Measurements from ENCODE around the gene DENND1B. TPM values are rescaled to one million over a fixed set of nuclear protein-coding genes. Genes with fewer than 3 reads are reported as not detected.

The DENND1B gene
- total RNA-seq, 1 donor from 2014 or later = 22.1 TPM

GRCh38 chr1:197690074-197690473, 85.2 kb downstream of the DENND1B start:
- no peak for DNase-seq
- H3K36me3 Mint-ChIP-seq (ENCODE audit: unreplicated experiment) = peaks cover 21% of the 10 kb centered on the region
- no peak for TF ChIP-seq CTCF (IDR thresholded peaks at IDR 0.05; ENCODE audit: partially characterized antibody, unreplicated experiment)
- peaks cover 24% of the 10 kb centered on the region for H3K4me1 Mint-ChIP-seq (ENCODE audit: low read depth, unreplicated experiment)
- no peak overlapping the region for H3K27ac Mint-ChIP-seq (ENCODE audit: unreplicated experiment)
- H3K4me3 Mint-ChIP-seq (ENCODE audit: unreplicated experiment) = no peak overlapping the region
- no peaks in the 10 kb centered on the region for H3K27me3 Mint-ChIP-seq (ENCODE audit: unreplicated experiment)
- H3K9me3 Mint-ChIP-seq (ENCODE audit: unreplicated experiment) = peaks cover 10% of the 10 kb centered on the region

GRCh38 chr1:197688233-197688632, 87.0 kb downstream of the DENND1B start:
- no peak for TF ChIP-seq CTCF (IDR thresholded peaks at IDR 0.05; ENCODE audit: partially characterized antibody, unreplicated experiment)
- Mint-ChIP-seq H3K4me3 (ENCODE audit: unreplicated experiment) (no peak overlapping the region), H3K27me3 (ENCODE audit: unreplicated experiment) (no peaks in the 10 kb centered on the region), H3K9me3 (ENCODE audit: unreplicated experiment) (peaks cover 10% of the 10 kb centered on the region), H3K4me1 (ENCODE audit: low read depth, unreplicated experiment) (peaks cover 26% of the 10 kb centered on the region), H3K27ac (ENCODE audit: unreplicated experiment) (no peak overlapping the region), H3K36me3 (ENCODE audit: unreplicated experiment) (peaks cover 21% of the 10 kb centered on the region)
- no peak for DNase-seq

- H3K9me3 Mint-ChIP-seq (ENCODE audit: unreplicated experiment) = peaks cover 10% of the 10 kb centered on the region
- H3K27ac Mint-ChIP-seq (ENCODE audit: unreplicated experiment) = no peak overlapping the region
- TF ChIP-seq CTCF (IDR thresholded peaks at IDR 0.05; ENCODE audit: partially characterized antibody, unreplicated experiment) = no peak
- no peak overlapping the region for H3K4me3 Mint-ChIP-seq (ENCODE audit: unreplicated experiment)
- no peaks in the 10 kb centered on the region for H3K27me3 Mint-ChIP-seq (ENCODE audit: unreplicated experiment)
- H3K4me1 Mint-ChIP-seq (ENCODE audit: low read depth, unreplicated experiment) = peaks cover 34% of the 10 kb centered on the region
- DNase-seq = no peak
- peaks cover 21% of the 10 kb centered on the region for H3K36me3 Mint-ChIP-seq (ENCODE audit: unreplicated experiment)
These were observed 88.5 kb downstream of the DENND1B start for GRCh38 chr1:197686702-197687355.

- no peak for DNase-seq
- no peak for TF ChIP-seq CTCF (IDR thresholded peaks at IDR 0.05; ENCODE audit: partially characterized antibody, unreplicated experiment)
- peaks cover 10% of the 10 kb centered on the region for H3K9me3 Mint-ChIP-seq (ENCODE audit: unreplicated experiment)
- H3K27ac Mint-ChIP-seq (ENCODE audit: unreplicated experiment) = no peak overlapping the region
- no peak overlapping the region for H3K4me3 Mint-ChIP-seq (ENCODE audit: unreplicated experiment)
- no peaks in the 10 kb centered on the region for H3K27me3 Mint-ChIP-seq (ENCODE audit: unreplicated experiment)
- H3K36me3 Mint-ChIP-seq (ENCODE audit: unreplicated experiment) = peaks cover 21% of the 10 kb centered on the region
- H3K4me1 Mint-ChIP-seq (ENCODE audit: low read depth, unreplicated experiment) = peaks cover 38% of the 10 kb centered on the region
These were observed 89.0 kb downstream of the DENND1B start for GRCh38 chr1:197686231-197686630.

DNA sequence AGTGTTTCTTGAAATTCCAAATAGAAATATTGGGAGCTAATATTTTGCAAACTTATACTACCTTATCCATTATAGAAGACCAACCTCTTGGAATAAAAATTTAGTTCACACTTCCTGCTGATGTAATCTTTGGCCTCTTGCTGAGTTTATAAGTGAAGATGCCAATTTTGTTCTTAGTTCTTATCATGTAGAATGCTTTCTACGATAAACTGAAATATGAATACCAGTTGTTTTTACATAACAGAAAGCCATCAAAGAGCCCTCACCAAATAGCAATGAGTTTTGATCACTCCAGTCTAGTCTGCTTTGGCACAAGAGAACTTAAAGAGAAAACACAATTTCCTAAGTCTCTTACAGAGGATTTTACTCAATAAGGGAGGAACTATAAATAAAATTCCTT, 89.5 kb downstream of the DENND1B start:
- H3K4me3 Mint-ChIP-seq (ENCODE audit: unreplicated experiment) = no peak overlapping the region
- H3K4me1 Mint-ChIP-seq (ENCODE audit: low read depth, unreplicated experiment) = peaks cover 39% of the 10 kb centered on the region
- no peak for DNase-seq
- no peak for TF ChIP-seq CTCF (IDR thresholded peaks at IDR 0.05; ENCODE audit: partially characterized antibody, unreplicated experiment)
- no peak overlapping the region for H3K27ac Mint-ChIP-seq (ENCODE audit: unreplicated experiment)
- peaks cover 21% of the 10 kb centered on the region for H3K36me3 Mint-ChIP-seq (ENCODE audit: unreplicated experiment)
- H3K9me3 Mint-ChIP-seq (ENCODE audit: unreplicated experiment) = peaks cover 10% of the 10 kb centered on the region
- no peaks in the 10 kb centered on the region for H3K27me3 Mint-ChIP-seq (ENCODE audit: unreplicated experiment)

All from glutamatergic neuron (in vitro differentiated cells).